Subcutaneous abdominal adipose tissue (tissue), 5 donors: ENCODE results near the gene CTCF.

Source experiments
- H3K27ac ChIP-seq: one replicate; pipeline ENCODE4 v1.7.0; 2013; ENCODE audit warnings: low read depth, mild to moderate bottlenecking, inconsistent platforms, low read length, moderate library complexity
- H3K27me3 ChIP-seq, 5 donors: one replicate each; pipeline ENCODE4 v1.7.0; 2013; ENCODE audit warnings: low read length in 5 of 5, inconsistent platforms in 1 of 5; ENCODE audit not compliant: control insufficient read depth in 5 of 5, insufficient read depth in 4 of 5
- H3K36me3 ChIP-seq, 5 donors: one replicate each; pipeline ENCODE4 v1.7.0; 2013; ENCODE audit warnings: low read length in 5 of 5; ENCODE audit not compliant: control insufficient read depth in 5 of 5, insufficient read depth in 5 of 5
- H3K4me1 ChIP-seq, 5 donors: one replicate each; pipeline ENCODE4 v1.7.0; 2013; ENCODE audit warnings: low read length in 5 of 5, mild to moderate bottlenecking in 3 of 5, moderate library complexity in 1 of 5; ENCODE audit not compliant: control insufficient read depth in 5 of 5, insufficient read depth in 5 of 5
- H3K4me3 ChIP-seq, 5 donors: one replicate each; pipeline ENCODE4 v1.7.0; 2013; ENCODE audit warnings: low read length in 5 of 5, low read depth in 1 of 5
- H3K9ac ChIP-seq, 5 donors: one replicate each; pipeline ENCODE4 v1.7.0; 2013; ENCODE audit warnings: low read length in 5 of 5, mild to moderate bottlenecking in 4 of 5, moderate library complexity in 3 of 5
- H3K9me3 ChIP-seq, 5 donors: one replicate each; pipeline ENCODE4 v1.7.0; 2013; ENCODE audit warnings: low read length in 5 of 5; ENCODE audit not compliant: control insufficient read depth in 5 of 5
- donor health status: healthy.
- donor health status: healthy.
- donor health status: healthy.
- donor health status: healthy.
- donor health status: healthy.

The CTCF gene

GRCh38 chr16:67560827-67561342, 1.4 kb upstream of the CTCF start:
- Histone ChIP-seq H3K4me3 (peak overlapping the region in 2 of 5 donors; percentile 81 to 83), H3K36me3 (no peaks in the 10 kb centered on the region), H3K4me1 (peaks cover 6 to 36% (median 25%) of the 10 kb centered on the region in 5 donors), H3K27ac (peak overlapping the region; percentile 87), H3K27me3 (no peaks in the 10 kb centered on the region), H3K9ac (peak overlapping the region in 2 of 5 donors; percentile 82 to 89), H3K9me3 (no peaks in the 10 kb centered on the region)

GRCh38 chr16:67561501-67561823, 864 bp upstream of the CTCF start:
- no peaks in the 10 kb centered on the region for H3K9me3 ChIP-seq
- no peaks in the 10 kb centered on the region for H3K36me3 ChIP-seq
- peak overlapping the region; percentile 28 to 89 (median 82) for H3K9ac ChIP-seq
- no peaks in the 10 kb centered on the region for H3K27me3 ChIP-seq
- H3K4me3 ChIP-seq: peak overlapping the region; percentile 74 to 83 (median 78)
- peaks cover 6 to 33% (median 25%) of the 10 kb centered on the region in 5 donors for H3K4me1 ChIP-seq
- peak overlapping the region; percentile 87 for H3K27ac ChIP-seq

GRCh38 chr16:67561824-67562525, 351 bp upstream of the CTCF start:
- Histone ChIP-seq H3K27me3 (no peaks in the 10 kb centered on the region), H3K9ac (peak overlapping the region; percentile 28 to 89 (median 82)), H3K27ac (peak overlapping the region; percentile 87), H3K36me3 (no peaks in the 10 kb centered on the region), H3K4me1 (peaks cover 6 to 33% (median 25%) of the 10 kb centered on the region in 5 donors), H3K9me3 (no peaks in the 10 kb centered on the region), H3K4me3 (peak overlapping the region; percentile 74 to 84 (median 81))

GRCh38 chr16:67562918-67563707, 787 bp downstream of the CTCF start:
- no peaks in the 10 kb centered on the region for H3K36me3 ChIP-seq
- H3K9me3 ChIP-seq: no peaks in the 10 kb centered on the region
- H3K9ac ChIP-seq: peak overlapping the region; percentile 73 to 91 (median 88)
- peak overlapping the region; percentile 81 to 92 (median 84) for H3K4me3 ChIP-seq
- no peaks in the 10 kb centered on the region for H3K27me3 ChIP-seq
- H3K27ac ChIP-seq: peak overlapping the region; percentile 94
- peaks cover 6 to 33% (median 25%) of the 10 kb centered on the region in 5 donors for H3K4me1 ChIP-seq

- Histone ChIP-seq H3K9me3 (no peaks in the 10 kb centered on the region), H3K36me3 (no peaks in the 10 kb centered on the region), H3K4me3 (peak overlapping the region; percentile 81 to 92 (median 84)), H3K27ac (peak overlapping the region; percentile 94), H3K9ac (peak overlapping the region; percentile 73 to 91 (median 88)), H3K27me3 (no peaks in the 10 kb centered on the region), H3K4me1 (peaks cover 6 to 33% (median 25%) of the 10 kb centered on the region in 5 donors)
Observed at GRCh38 chr16:67563708-67564468, 1.6 kb downstream of the CTCF start.

- Histone ChIP-seq H3K27ac (no peak overlapping the region), H3K4me1 (peaks cover 6 to 33% (median 25%) of the 10 kb centered on the region in 5 donors), H3K36me3 (no peaks in the 10 kb centered on the region), H3K4me3 (no peak overlapping the region), H3K27me3 (no peaks in the 10 kb centered on the region), H3K9me3 (no peaks in the 10 kb centered on the region), H3K9ac (no peak overlapping the region)
Observed at GRCh38 chr16:67565470-67566100, 3.3 kb downstream of the CTCF start.

GRCh38 chr16:67571464-67571863, 9.1 kb downstream of the CTCF start:
- H3K4me3 ChIP-seq: no peak overlapping the region
- H3K9ac ChIP-seq: no peak overlapping the region
- no peak overlapping the region for H3K27ac ChIP-seq
- H3K27me3 ChIP-seq: no peaks in the 10 kb centered on the region
- H3K4me1 ChIP-seq: no peaks in the 10 kb centered on the region
- peaks cover 12 to 35% (median 21%) of the 10 kb centered on the region in 5 donors for H3K36me3 ChIP-seq
- H3K9me3 ChIP-seq: no peaks in the 10 kb centered on the region

GRCh38 chr16:67571981-67572431, 9.7 kb downstream of the CTCF start:
- Histone ChIP-seq H3K36me3 (peaks cover 12 to 35% (median 21%) of the 10 kb centered on the region in 5 donors), H3K4me3 (no peak overlapping the region), H3K27ac (no peak overlapping the region), H3K9ac (no peak overlapping the region), H3K27me3 (no peaks in the 10 kb centered on the region), H3K9me3 (no peaks in the 10 kb centered on the region), H3K4me1 (no peaks in the 10 kb centered on the region)

GRCh38 chr16:67579686-67580085, 17.4 kb downstream of the CTCF start:
- no peaks in the 10 kb centered on the region for H3K27me3 ChIP-seq
- no peak overlapping the region for H3K27ac ChIP-seq
- H3K9ac ChIP-seq: no peak overlapping the region
- peaks cover 0 to 17% (median 9%) of the 10 kb centered on the region in 5 donors for H3K36me3 ChIP-seq
- H3K4me1 ChIP-seq: no peaks in the 10 kb centered on the region
- no peaks in the 10 kb centered on the region for H3K9me3 ChIP-seq
- H3K4me3 ChIP-seq: no peak overlapping the region
